ENCODE data around the gene FAM32A. TPM values are rescaled to one million over a fixed set of nuclear protein-coding genes. Genes with fewer than 3 reads are reported as not detected.

Gene FAM32A
- total RNA-seq, 1 donor from 2014 or later = 103 TPM

DNA sequence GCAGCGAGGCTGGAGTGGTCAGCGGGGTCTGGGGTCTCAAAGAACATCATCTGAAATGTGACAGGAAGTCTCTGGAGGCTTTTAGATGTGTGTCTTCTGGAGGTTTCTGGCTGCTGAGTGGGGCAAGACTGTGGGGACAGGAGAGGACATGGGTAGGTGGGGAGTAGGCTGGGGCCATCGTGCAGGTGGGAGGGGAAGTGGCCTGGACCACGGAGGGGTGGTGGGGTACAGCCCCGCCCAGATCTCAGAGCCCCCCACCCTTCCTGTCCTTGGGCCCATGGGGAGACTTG is 18.7 kb downstream of the FAM32A start:
- Mint-ChIP-seq H3K4me3 (ENCODE audit: unreplicated experiment) (no peak overlapping the region), H3K27me3 (ENCODE audit: unreplicated experiment) (peaks cover 2% of the 10 kb centered on the region), H3K9me3 (ENCODE audit: unreplicated experiment) (peaks cover 7% of the 10 kb centered on the region), H3K4me1 (ENCODE audit: low read depth, unreplicated experiment) (no peaks in the 10 kb centered on the region), H3K36me3 (ENCODE audit: unreplicated experiment) (peaks cover 9% of the 10 kb centered on the region), H3K27ac (ENCODE audit: unreplicated experiment) (no peak overlapping the region)
- TF ChIP-seq, protein P1, sequence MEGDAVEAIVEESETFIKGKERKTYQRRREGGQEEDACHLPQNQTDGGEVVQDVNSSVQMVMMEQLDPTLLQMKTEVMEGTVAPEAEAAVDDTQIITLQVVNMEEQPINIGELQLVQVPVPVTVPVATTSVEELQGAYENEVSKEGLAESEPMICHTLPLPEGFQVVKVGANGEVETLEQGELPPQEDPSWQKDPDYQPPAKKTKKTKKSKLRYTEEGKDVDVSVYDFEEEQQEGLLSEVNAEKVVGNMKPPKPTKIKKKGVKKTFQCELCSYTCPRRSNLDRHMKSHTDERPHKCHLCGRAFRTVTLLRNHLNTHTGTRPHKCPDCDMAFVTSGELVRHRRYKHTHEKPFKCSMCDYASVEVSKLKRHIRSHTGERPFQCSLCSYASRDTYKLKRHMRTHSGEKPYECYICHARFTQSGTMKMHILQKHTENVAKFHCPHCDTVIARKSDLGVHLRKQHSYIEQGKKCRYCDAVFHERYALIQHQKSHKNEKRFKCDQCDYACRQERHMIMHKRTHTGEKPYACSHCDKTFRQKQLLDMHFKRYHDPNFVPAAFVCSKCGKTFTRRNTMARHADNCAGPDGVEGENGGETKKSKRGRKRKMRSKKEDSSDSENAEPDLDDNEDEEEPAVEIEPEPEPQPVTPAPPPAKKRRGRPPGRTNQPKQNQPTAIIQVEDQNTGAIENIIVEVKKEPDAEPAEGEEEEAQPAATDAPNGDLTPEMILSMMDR (IDR thresholded peaks at IDR 0.05; ENCODE audit: partially characterized antibody, unreplicated experiment) = no peak
- DNase-seq = no peak

DNA sequence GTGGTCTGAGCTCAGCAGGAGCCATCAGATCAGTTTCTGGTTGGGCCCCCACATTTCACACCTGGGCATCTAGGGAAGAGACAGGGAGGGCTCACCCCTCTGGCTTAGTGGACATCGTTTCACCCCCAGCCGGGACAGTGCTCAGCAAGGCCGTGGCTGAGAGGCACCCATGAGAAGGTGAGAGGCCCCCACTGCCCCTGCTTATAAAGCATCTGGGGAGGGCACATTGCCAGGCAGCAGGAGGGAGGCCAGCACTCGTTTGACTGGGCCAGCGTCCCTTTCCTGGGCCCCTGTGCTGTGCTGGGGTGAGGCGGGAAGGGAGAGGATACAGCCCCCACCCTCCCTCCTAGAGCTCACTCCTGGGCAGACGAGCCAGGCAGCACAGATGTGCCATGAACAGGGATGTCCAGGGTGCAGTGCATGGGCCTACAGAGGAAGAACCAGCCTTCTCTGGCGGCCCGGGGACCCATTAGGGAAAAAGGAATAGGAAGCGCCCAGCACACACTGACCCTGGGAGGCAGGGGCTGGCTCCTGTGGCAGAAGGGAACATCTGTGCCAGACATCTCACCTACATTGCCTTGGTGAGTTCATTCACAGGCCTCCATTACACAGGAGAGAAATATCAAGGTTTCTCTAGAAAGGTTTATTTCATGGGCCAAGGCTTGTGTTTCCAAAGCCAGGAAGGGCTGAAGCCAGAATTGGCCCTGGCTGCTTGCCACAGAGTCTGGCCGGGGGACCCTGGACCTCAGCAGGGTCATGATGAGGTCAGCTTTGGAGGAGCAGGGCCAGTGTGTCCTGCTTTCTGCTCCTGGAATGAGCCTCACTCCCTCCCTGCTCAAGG is 20.2 kb downstream of the FAM32A start:
- Mint-ChIP-seq H3K4me3 (ENCODE audit: unreplicated experiment) (no peak overlapping the region), H3K27ac (ENCODE audit: unreplicated experiment) (no peak overlapping the region), H3K36me3 (ENCODE audit: unreplicated experiment) (peaks cover 9% of the 10 kb centered on the region), H3K9me3 (ENCODE audit: unreplicated experiment) (peaks cover 7% of the 10 kb centered on the region), H3K4me1 (ENCODE audit: low read depth, unreplicated experiment) (no peaks in the 10 kb centered on the region), H3K27me3 (ENCODE audit: unreplicated experiment) (no peaks in the 10 kb centered on the region)
- DNase-seq = no peak
- TF ChIP-seq, protein P1 (IDR thresholded peaks at IDR 0.05; ENCODE audit: partially characterized antibody, unreplicated experiment) = no peak

DNA sequence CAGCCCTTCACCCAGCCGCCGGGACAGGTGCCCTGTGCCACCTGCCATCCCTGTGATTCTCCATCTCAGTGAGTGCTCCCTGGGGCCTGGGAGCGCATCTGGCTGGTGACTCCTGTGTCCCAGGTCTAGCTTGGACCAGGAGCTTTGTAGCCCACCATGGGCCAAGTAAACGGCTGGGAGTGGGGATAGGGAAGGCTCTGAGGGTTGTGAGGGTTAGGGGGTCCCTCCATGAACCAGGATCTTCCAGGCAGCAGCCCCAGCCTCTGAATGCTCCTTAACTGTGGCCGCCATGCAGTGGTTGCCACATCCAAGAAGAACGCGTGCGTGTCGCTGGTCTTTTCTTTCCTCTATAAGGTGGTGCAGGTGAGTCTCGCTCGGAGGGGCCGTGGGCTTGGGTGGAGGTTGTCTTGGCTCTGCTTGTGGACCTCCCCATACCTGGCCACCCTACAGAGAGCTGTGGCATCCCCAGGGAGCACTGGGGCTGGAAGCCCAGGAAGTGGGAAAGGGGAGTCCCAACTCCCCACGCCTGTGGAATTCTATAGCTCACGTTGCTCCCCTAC is 20.9 kb downstream of the FAM32A start:
- H3K4me3 Mint-ChIP-seq (ENCODE audit: unreplicated experiment) = no peak overlapping the region
- H3K36me3 Mint-ChIP-seq (ENCODE audit: unreplicated experiment) = peaks cover 6% of the 10 kb centered on the region
- peaks cover 5% of the 10 kb centered on the region for H3K9me3 Mint-ChIP-seq (ENCODE audit: unreplicated experiment)
- no peak for DNase-seq
- TF ChIP-seq, protein P1 (IDR thresholded peaks at IDR 0.05; ENCODE audit: partially characterized antibody, unreplicated experiment) = no peak
- no peaks in the 10 kb centered on the region for H3K4me1 Mint-ChIP-seq (ENCODE audit: low read depth, unreplicated experiment)
- H3K27me3 Mint-ChIP-seq (ENCODE audit: unreplicated experiment) = no peaks in the 10 kb centered on the region
- H3K27ac Mint-ChIP-seq (ENCODE audit: unreplicated experiment) = no peak overlapping the region

DNA sequence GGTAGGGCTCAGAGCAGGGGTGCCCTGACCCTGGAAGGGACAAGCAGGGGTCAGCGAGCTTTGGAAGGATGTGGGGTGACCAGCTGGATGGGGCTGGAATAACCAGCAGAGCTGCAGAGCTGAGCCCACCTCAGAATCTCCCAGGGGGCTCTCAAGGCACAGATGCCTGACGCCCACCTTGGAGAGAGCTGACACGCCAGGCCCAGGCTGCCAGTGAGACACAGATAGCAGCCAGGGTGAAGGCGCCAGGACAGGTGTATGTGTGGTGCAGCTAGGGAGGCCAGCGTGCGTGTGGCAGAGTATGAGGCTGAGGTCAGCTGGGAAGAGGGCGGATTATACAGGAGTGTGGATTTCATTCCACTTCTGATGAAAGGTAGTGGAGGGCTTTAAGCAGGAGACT is 21.4 kb downstream of the FAM32A start:
- Mint-ChIP-seq H3K27me3 (ENCODE audit: unreplicated experiment) (no peaks in the 10 kb centered on the region), H3K36me3 (ENCODE audit: unreplicated experiment) (peaks cover 6% of the 10 kb centered on the region), H3K4me3 (ENCODE audit: unreplicated experiment) (no peak overlapping the region), H3K9me3 (ENCODE audit: unreplicated experiment) (peaks cover 5% of the 10 kb centered on the region), H3K27ac (ENCODE audit: unreplicated experiment) (peak overlapping the region; percentile 64), H3K4me1 (ENCODE audit: low read depth, unreplicated experiment) (no peaks in the 10 kb centered on the region)
- TF ChIP-seq, protein P1 (IDR thresholded peaks at IDR 0.05; ENCODE audit: partially characterized antibody, unreplicated experiment) = no peak
- no peak for DNase-seq

DNA sequence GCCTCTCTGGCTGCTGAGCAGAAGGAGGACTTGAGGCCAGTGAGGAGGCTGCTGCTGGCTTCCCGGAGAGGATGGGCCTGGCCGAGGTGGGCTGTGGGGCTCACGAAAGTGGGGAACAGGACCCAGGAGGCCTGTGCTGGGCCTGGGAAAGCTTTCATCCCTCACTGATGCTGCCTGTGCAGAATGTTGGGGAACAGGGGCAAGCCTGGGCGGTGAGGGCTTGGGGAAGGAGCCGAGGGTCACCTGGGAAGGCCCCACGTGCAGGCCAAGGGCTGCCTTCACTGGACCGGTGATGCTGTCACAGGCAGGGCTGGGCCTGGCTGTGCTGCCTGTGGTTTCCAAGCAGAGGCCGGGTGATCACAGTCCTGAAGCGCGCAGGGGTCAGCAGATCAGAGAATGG is 21.9 kb downstream of the FAM32A start:
- Mint-ChIP-seq H3K27me3 (ENCODE audit: unreplicated experiment) (no peaks in the 10 kb centered on the region), H3K4me1 (ENCODE audit: low read depth, unreplicated experiment) (no peaks in the 10 kb centered on the region), H3K27ac (ENCODE audit: unreplicated experiment) (no peak overlapping the region), H3K4me3 (ENCODE audit: unreplicated experiment) (no peak overlapping the region), H3K9me3 (ENCODE audit: unreplicated experiment) (peaks cover 5% of the 10 kb centered on the region), H3K36me3 (ENCODE audit: unreplicated experiment) (peaks cover 11% of the 10 kb centered on the region)
- TF ChIP-seq, protein P1 (IDR thresholded peaks at IDR 0.05; ENCODE audit: partially characterized antibody, unreplicated experiment) = no peak
- no peak for DNase-seq

Data from glutamatergic neuron (in vitro differentiated cells).